GM18519 (cell line): ENCODE data around the gene ZNF710.

Experiments
- ATAC-seq: cut with Tn5 transposase; IDR thresholded peaks from one replicate; pipeline ENCODE4 v1.9.1; 2021; ENCODE audit warnings: mild to moderate bottlenecking, moderate library complexity; ENCODE audit not compliant: unreplicated experiment, low FRiP score

The ZNF710 gene

DNA sequence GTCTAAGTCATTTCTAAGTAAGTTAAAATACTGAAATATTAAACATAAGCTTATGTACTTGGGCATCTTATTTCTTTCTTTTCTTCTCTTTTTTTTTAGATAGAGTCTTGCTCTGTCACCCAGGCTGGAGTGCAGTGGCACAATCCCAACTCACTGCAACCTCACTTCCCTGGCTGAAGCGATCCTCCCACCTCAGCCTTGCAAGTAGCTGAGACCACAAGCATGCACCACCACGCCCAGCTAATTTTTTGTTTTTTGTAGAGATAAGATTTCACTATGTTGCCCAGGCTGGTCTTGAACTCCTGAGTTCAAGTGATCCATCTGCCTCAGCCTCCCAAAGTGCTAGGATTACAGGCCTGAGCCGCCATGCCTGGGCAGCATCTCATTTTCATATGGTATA is 16.0 kb upstream of the ZNF710 start:
- ATAC-seq: no peak

DNA sequence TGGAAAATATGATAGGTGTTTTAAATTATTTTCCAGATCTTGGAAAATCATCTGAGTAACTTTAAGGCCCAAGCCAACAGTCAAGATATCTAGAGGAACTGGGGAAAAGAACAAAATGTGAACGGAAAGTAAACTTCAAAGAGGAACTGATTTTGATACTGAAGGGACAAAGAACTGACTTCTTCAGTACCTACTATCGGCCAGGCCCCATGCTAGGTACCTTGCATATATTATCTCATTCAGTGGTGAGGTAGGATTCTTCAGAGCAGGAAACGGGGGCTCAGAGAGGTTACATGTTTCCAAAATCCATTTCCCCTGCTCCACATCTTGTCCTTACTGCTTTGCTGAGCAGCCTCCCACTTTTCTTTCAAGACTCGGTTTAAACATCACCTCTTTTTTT is 9.8 kb upstream of the ZNF710 start:
- ATAC-seq: no peak

DNA sequence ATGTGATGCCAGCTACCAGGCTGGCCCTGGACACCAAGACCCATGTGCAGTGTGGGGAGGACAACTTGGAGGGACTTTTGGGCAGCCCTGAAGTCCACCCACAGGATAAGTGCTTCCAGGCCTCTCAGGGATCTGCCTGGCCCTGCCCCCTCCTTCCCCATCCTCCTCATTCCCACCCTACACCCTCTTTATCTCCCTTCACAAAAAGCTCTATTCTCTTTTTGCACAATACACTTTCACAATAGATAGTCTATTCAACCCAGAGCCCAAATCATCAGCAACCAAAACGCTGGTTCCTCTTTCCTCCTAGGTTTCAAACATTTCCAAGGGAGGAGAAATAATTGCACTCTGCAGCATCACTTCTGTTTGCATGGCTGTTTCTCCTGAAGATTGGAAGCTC is 7.8 kb upstream of the ZNF710 start:
- ATAC-seq: no peak

DNA sequence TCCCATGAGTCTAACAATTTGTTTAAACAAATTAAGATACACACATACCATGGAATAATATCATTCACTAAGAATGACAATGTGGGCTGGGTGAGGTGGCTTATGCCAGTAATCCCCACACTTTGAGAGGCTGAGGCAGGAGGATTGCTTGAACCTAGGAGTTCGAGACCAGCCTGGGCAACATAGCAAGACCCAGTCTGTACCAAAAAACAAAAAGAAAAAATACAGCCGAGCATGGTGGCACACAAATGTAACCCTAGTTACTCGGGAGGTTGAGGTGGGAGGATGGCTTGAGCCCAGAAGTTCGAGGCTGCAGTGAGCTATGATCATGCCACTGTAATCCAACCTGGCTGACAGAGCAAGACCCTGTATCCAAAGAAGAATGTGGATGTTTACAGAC is 4.0 kb upstream of the ZNF710 start:
- ATAC-seq: no peak

DNA sequence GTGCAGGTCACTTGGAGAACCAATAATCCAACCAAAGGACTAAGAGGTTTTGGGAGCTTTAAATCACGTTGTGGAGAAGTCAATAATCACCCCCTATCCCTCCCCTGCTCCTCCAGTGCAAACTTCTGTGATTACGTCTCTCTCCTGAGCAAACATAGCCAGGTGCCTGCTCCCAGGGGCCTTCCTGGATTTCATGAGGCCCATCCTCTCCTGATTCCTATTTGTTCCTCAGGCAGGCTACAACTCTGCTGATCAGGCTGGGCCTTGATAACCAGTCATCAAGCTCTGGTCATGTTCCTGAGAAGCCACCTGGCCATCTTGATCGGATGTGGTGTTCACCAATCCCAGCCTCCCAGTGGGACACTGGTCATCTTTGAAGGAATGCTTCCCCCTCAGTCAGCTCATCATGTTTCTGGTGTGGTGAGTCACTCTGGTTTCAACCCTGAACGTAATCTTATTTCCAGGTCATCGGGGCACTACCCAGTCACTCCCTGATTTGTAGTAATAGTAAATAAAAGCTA is 2.9 kb upstream of the ZNF710 start:
- no peak for ATAC-seq

DNA sequence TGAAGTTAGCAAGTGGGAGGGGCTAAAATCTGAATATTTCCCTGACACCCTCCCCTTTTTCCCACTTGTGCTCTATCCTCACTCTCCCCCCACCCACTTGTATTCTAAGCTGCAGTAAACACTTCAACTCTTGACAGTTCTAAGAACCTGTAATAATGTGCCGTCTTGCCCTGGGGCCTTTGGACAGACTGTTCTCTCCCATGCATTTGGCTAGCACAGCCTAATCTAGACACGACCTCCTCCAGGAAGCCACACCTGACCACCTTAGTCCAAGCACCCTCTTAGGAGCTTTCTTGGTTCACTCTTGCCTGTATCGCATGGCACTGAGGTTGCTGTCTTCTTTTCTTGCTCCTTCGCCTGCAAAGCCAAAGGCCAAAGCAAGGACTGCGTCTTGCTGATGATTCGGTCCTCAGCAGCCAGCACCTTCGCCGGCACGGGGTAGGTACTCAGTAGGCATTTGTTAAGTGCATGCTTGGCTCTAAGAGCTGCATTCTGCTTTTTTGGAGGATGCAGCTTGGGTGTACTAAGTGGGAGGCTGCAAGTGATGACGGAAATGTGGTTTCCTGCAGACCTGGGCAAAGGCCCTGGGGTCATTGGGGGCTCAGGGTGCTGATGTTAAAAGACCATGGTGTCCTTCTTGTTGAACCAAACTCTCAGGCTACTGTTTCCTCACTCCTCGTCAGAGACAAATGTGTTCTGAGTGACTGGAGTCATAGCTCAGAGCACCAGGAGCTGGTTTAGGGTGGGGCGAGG is 2.0 kb upstream of the ZNF710 start:
- no peak for ATAC-seq

DNA sequence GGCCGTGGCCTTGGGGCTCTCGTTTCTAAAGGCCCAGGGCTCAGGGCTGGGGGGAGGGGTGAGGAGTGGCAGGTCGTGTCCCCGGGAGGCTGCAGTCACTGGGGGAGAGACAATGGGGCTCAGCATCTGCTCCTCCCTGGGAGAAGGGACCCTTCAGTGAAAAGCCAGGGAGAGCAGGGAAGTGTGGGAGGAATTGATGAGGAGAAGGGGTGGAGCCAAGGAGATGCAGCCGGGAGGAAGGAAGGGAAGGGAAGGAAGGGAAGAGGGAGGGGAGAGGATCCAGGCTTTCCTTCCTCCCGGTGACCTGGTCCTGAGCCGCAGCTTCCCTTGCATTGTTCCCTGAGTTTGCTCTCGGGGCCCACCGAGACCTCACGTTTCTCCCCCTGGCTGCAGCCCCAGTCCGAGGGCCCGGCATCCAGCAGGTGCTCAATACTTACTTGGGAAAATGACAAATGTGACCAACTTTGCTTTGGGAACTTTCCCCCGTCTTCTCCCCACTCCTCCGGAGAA is 1.4 kb upstream of the ZNF710 start:
- ATAC-seq: no peak

DNA sequence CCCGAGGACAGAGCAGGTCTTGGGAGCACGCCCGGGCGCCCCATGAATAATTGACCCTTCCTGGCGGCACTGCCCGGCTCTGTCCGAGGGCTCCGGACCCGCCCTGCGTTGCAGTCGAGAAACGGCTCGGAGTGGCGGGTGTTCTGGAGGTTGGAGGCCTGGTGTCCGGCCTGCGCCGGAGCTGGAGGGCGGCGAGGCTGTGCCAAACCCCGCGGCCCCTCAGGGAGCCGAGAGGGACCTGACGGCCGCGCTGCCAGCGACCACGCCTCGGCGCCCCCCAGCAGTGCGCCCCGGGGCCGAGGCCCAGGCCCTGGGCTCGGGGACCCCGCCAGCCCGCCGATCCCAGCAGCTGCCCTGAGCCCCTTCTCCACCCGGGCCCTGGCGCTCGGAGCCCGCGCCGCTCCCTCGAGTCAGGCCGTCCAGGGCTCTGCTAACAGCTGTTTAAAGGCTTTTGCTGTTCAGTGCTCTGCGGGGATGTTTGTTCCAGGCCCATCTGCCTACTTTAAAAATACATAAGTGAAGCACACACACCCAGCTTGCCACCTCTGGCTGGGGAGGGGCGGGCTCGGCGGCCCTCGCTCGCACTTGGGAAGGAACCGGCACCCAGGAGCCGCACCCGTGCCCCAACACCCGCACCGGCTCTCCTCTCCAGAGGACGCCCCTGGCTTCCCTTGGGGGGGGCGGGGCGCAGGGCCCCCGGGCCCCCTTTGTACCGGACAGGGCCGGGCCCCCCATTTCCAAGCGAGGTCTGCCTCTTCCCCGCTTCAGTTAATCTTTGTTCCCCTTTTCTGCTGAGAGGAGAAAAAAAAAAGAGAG is 730 bp upstream of the ZNF710 start:
- no peak for ATAC-seq

DNA sequence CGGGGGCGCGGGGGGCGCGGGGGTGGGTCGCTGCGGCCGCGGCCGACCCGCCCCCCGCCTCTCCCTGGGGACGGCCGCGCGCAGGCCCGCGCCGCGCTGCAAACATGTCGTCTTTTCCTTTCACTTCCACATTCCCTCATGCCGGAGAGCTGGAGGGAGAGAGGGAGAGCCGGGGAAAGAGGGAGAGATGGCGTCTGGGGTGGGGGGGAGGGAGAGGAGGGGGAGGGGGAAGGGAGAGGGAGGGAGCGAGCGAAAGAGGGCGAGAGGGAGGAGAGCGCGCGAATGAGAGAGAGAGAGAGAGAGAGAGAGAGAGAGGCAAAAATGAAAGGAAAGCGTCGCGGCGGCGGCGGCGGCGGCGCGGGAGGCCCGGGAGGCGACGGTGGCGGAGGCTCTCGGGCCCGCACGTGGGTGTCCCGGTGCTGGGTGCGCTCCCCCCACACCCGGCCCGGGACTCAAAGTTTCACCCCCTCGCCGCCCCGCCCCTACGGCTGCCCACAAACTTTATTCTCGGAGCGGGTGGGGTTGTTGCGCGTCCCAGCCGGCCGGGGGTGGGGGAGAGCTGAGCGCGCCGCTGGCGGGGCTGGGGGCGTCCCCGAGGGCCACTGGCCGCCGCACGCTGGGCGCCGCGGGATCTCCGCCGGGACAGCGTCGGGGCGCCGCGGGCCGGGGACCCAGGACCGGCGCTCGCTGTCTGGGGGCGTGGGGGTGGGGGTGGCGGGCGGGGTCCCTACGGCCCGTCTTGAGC is 731 bp downstream of the ZNF710 start:
- ATAC-seq: no peak

DNA sequence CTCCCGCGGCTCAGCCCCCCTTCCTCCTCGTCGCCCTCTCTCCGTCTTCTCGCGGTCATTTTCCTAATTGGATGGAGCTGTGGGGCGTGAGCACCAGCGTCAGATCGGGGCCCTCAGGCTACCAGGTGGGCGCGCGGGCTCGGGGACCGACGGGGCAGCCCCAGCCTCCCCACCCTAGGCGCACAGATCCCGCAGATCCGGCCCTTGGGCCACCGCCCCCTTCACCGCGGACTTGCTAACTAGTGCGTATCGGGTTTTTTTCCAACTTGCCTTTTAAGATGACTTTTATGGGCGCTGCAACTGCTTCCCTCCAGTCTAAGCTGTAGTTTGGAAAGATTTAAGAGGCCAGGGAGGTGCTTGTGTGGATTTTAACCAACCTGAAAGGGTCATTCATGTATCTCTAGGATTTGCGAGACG is 1.3 kb downstream of the ZNF710 start:
- no peak for ATAC-seq

DNA sequence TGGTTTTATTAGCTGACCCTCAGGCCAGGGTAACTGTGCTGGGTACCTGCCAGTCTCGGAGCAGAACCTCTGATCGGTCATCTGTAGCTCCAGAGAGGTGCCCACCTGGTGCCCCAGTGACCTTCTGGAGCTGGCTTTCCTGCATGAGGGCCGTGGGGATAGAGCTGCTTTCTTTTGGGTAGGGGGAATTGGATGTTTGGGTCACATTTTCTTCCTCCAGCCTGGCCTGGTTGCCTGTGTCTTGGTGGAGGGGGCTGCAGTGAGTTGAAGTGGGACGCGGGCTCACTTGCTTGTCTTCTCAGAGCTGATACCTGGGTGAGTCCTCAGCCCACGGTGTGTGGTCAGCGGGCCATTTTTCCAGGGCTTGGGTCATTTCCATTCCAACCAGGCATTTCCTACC is 2.6 kb downstream of the ZNF710 start:
- ATAC-seq: no peak

DNA sequence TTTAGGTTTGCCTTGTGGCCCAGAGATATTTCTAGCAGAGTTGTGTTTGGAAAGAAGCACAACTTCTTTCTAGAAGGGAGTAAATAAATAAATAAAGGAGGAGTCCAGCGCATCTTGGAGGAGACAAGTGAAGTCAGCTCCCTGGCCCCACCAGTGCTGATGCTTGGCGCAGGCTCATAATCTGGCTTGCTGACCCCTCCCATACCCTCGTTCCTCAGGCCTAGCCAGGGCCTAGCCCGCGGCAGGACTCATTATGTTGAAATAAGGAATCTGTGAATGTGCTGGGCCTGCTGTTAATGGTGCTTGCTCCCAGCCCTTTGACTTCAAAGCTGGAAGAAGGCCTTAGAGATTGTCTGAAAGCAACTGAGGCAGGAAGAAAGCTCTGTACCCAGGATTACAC is 3.1 kb downstream of the ZNF710 start:
- no peak for ATAC-seq

DNA sequence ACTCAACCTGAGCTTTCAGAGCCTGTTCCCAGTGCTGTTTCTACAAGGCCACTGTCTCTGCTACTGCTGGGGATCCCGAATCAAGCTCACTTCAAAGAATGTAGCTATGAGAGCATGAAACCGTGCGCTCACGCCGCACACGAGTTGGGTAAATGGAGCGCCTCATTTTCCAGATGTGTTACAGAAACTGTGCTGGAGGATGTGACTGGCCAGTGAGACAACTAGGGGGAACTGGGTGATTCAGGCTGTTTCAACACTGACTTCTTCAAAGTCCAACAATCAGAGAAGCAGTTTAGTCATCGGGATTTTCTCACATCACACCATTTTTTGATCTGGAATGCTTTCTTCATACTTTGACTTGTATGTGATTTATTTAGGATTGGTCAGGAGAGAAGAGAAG is 3.5 kb downstream of the ZNF710 start:
- ATAC-seq: no peak

DNA sequence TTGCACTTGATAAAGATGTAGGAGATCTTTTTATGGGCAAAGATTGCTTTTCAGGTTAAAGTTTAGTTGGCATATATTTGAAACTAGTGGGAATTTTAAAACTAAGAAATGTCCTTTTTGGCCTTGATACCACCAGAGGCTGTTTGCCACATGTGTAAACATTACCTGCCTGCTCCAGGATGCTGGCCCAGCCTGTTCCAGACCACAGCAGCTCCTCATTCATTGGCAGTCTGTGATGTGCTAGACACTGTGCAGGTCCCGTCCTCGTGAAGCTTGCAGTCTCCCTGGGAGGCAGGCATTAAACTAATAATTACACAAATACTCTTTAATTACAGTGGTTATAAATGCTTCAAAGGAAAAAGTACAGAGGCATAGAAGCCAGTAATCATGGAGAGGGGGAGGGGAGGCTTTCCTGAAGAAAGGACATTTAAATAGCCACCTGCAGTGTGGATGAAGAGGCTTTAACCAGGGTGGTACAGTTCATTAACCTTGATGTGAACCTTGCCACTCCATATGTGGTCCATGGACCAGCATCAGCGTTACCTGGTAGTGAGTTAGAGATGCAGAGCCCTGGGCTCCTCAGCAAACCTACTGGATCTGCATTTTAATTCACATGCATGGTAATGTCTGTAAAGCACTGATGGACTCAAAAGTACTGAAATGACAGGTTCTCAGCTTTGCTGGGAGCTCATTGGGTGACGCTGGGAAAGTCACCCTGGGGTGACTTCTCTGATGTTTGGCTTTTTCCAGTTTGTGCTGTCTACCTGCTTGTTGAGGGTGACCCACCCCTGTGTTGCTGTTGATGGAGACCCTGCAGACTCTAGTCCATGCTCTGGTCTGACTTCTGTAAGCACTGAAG is 5.3 kb downstream of the ZNF710 start:
- no peak for ATAC-seq

DNA sequence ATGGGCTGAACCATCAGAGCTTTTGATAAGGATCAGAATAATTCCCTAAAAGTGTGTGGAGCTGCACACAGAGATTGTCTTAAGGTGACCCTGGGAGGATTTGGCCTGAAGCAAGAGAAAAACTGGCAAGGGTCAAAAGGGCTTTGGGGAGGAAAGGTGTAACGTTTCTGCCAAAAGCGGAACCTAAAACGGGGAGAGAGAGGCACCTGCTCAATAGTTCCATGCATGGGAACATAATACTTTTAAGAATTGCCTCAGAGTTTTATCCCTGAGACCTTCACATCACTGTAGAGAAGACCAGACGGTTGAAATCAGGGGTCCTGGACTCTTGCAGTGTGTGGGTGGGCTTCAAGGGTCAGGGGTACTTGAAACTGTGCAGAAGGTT is 5.9 kb downstream of the ZNF710 start:
- ATAC-seq: no peak

DNA sequence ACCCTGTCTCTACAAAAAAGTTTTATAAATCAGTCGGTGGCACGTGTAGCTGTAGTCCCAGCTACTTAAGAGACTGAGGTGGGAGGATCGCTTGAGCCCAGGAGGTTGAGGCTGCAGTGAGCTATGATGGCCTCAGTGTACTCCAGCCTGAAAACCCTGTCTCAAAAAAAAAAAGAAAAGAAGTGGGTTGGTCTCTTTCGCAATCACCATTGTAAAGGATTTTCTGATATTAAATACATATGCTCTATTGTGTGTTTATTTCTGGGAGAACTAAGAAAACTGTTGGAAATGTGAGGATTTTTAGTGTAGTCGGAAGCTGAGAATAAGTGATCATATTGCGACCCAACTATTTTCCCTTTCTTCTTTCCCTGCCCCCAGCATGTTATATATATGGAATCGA is 7.5 kb downstream of the ZNF710 start:
- no peak for ATAC-seq

DNA sequence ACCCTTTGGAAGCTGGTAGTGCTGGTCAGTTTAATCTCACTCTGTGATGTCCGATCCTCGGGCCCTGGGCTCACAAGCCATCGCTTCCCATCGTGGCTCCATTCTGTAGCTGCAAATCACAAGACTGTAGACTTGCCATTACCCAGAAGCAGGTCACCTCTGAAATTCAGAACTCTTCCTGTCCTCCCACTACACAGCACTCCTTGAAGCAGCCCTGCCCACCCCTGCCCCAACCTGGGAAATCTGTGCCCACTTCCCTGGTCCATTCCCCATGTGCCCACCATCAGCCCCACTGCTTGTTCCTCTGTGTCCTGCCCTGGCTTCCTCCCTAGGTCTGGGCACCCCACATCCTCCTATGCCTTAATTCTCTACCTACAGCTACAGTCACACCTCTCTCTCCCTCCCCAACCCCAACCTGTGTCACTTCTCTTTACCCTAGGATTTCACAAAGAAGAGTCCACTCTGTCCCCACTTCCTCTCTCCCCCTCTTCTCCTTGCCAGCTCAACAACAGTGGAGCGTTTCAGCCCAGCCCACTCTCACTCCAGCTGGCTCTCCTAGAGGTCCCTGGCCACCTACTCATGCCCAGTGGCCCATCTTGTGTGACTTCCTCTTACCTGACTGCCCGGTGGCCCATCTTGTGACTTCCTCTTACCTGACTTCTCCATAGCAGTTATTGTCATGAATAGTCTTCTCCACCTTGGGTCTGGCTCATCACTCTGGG is 8.3 kb downstream of the ZNF710 start:
- ATAC-seq: no peak

DNA sequence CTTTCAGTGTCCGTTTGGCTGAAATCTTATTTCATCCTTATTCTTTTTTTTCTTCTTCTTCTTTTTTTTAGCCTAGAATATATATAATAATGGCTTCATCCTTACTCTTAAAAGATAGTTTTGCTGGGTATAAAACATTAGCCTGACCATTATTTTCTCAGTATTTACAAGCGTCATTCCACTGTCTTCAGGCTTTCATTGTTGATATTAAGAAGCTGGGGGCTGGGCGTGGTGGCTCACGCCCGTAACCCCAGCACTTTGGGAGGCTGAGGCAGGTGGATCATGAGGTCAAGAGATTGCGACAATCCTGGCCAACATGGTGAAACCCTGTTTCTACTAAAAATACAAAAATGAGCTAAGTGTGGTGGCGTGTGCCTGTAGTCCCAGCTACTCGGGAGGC is 10.6 kb downstream of the ZNF710 start:
- ATAC-seq: no peak

DNA sequence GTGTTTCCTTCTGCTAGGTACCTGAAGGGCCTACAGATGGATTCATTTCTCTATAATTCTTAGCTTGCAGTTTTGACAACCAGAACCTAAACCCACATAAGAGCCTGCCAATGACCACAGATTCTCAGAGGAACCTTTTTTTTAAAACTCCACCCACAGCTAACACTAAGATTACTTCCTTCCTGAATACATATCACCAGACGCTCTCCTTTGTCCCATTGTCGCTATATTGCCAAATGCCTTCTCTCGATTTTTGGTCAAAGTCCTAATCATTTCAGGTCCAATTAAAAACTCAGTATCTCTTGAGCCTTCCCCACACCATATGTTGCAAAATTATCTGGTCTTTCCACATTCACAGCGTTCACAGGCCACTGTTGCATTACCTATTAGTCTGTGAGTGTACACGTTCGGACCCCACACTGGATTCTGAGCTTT is 12.4 kb downstream of the ZNF710 start:
- no peak for ATAC-seq
